Type B pancreatic cell (in vitro differentiated cells): ENCODE results near the gene CCDC112. TPM values are rescaled to one million over a fixed set of nuclear protein-coding genes. Genes with fewer than 3 reads are reported as not detected.

Experiments
- DNase-seq: peaks from one replicate; pipeline ENCODE4 v3.0.0; 2021; ENCODE audit warnings: mixed read lengths; ENCODE audit not compliant: unreplicated experiment; ENCODE audit errors: extremely low spot score
- H3K27ac Mint-ChIP-seq: 2 replicates; pipeline ENCODE4 v1.8.0; 2021; ENCODE audit warnings: mild to moderate bottlenecking, mixed read lengths
- H3K27me3 Mint-ChIP-seq: 2 replicates; pipeline ENCODE4 v1.8.0; 2021; ENCODE audit warnings: mixed read lengths
- H3K36me3 Mint-ChIP-seq: 2 replicates; pipeline ENCODE4 v1.8.0; 2021; ENCODE audit warnings: mixed read lengths
- H3K4me1 Mint-ChIP-seq: one replicate; pipeline ENCODE4 v1.8.0; 2021; ENCODE audit warnings: mixed read lengths; ENCODE audit not compliant: unreplicated experiment
- H3K4me3 Mint-ChIP-seq: 2 replicates; pipeline ENCODE4 v1.8.0; 2021; ENCODE audit warnings: mild to moderate bottlenecking, mixed read lengths
- H3K9me3 Mint-ChIP-seq: 2 replicates; pipeline ENCODE4 v1.8.0; 2021; ENCODE audit warnings: mixed read lengths
- CTCF ChIP-seq: fragments of 200-600 bp; sonication (generic); conservative IDR thresholded peaks from 2 replicates; pipeline ENCODE4 v1.5.0; 2021; ENCODE audit warnings: antibody characterized with exemption, mild to moderate bottlenecking
- total RNA-seq: library from RNA; stranded (reverse); gene quantifications from 2 replicates; pipeline ENCODE4 v1.2.1, GENCODE V29; 2021; ENCODE audit warnings: low replicate concordance

Gene CCDC112
- total RNA-seq, 1 donor from 2014 or later: 7.2 TPM

GRCh38 chr5:115271295-115272050 lies 25.0 kb downstream of the CCDC112 start:
- Mint-ChIP-seq H3K27me3 (no peaks in the 10 kb centered on the region), H3K36me3 (peaks cover 5% of the 10 kb centered on the region)

GRCh38 chr5:115267617-115268016 lies 28.8 kb downstream of the CCDC112 start:
- Mint-ChIP-seq H3K27me3 (no peaks in the 10 kb centered on the region), H3K27ac (no peak overlapping the region), H3K36me3 (peaks cover 8% of the 10 kb centered on the region), H3K4me3 (no peak overlapping the region), H3K9me3 (no peaks in the 10 kb centered on the region), H3K4me1 (peaks cover 7% of the 10 kb centered on the region)
- no peak for DNase-seq
- TF ChIP-seq CTCF: no peak

More at GRCh38 chr5:115271295-115272050, 25.0 kb downstream of the CCDC112 start:
- no peak overlapping the region for H3K4me3 Mint-ChIP-seq
- H3K9me3 Mint-ChIP-seq: no peaks in the 10 kb centered on the region
- no peak overlapping the region for H3K27ac Mint-ChIP-seq
- no peaks in the 10 kb centered on the region for H3K4me1 Mint-ChIP-seq
- DNase-seq: no peak
- TF ChIP-seq CTCF: no peak

- no peak for TF ChIP-seq CTCF
- no peaks in the 10 kb centered on the region for H3K27me3 Mint-ChIP-seq
- H3K9me3 Mint-ChIP-seq: no peaks in the 10 kb centered on the region
- peaks cover 4% of the 10 kb centered on the region for H3K36me3 Mint-ChIP-seq
- no peak overlapping the region for H3K27ac Mint-ChIP-seq
- DNase-seq: no peak
- no peak overlapping the region for H3K4me3 Mint-ChIP-seq
- H3K4me1 Mint-ChIP-seq: peaks cover 20% of the 10 kb centered on the region
These were observed 31.2 kb downstream of the CCDC112 start for GRCh38 chr5:115265220-115265619.

GRCh38 chr5:115264786-115265185 lies 31.7 kb downstream of the CCDC112 start:
- TF ChIP-seq CTCF: no peak
- Mint-ChIP-seq H3K27me3 (no peaks in the 10 kb centered on the region), H3K9me3 (no peaks in the 10 kb centered on the region), H3K4me3 (no peak overlapping the region), H3K36me3 (peaks cover 4% of the 10 kb centered on the region), H3K4me1 (peaks cover 21% of the 10 kb centered on the region), H3K27ac (no peak overlapping the region)
- no peak for DNase-seq

- peak overlapping the region; percentile 95 for H3K4me3 Mint-ChIP-seq
- no peak for DNase-seq
- peak overlapping the region; percentile 91 for H3K27ac Mint-ChIP-seq
- peaks cover 8% of the 10 kb centered on the region for H3K36me3 Mint-ChIP-seq
- peaks cover 31% of the 10 kb centered on the region for H3K4me1 Mint-ChIP-seq
- H3K27me3 Mint-ChIP-seq: no peaks in the 10 kb centered on the region
- H3K9me3 Mint-ChIP-seq: no peaks in the 10 kb centered on the region
- no peak for TF ChIP-seq CTCF
These were observed 33.4 kb downstream of the CCDC112 start for GRCh38 chr5:115263078-115263380.
